ENCODE results near the gene MOB3A. TPM values are rescaled to one million over a fixed set of nuclear protein-coding genes. Genes with fewer than 3 reads are reported as not detected.
"Not testable (repeated sequence)": the region's sequence is repeated elsewhere in the genome, so short reads cannot be mapped to it uniquely, and the experiment has no call there.

The MOB3A gene
- total and polyA plus RNA-seq, 2 donors (not counting 1 experiment from before 2014, with no cell fraction given): 17.2 to 34.8 TPM

DNA sequence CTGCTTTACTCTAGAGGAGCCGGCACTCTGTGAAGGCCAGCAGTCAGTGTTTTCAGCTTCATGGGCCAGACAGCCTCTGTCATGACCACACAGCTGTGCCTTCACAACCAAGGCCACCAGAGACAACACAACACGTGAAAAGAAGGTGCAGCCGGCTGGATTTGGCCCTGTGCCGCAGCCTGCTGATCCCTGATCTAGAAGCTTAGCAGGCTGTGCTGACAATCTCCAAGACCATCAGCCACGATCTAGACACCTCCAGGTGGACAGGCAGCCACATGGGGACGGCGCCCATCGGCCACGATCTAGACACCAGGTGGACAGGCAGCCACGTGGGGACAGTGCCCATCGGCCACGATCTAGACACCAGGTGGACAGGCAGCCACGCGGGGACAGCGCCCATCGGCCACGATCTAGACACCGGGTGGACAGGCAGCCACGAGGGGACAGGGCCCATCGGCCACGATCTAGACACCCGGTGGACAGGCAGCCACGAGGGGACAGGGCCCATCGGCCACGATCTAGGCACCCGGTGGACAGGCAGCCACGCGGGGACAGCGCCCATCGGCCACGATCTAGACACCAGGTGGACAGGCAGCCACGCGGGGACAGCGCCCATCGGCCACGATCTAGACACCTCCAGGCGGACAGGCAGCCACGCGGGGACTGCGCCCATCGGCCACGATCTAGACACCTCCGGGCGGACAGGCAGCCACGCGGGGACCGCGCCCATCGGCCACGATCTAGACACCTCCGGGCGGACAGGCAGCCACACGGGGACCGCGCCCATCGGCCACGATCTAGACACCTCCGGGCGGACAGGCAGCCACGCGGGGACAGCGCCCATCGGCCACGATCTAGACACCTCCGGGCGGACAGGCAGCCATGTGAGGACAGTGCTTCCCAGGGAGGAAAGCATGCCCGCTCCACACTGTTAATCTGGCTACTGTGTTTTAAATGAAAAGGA, 35.2 kb upstream of the MOB3A start:
- Histone ChIP-seq H3K79me2 (ENCODE audit: control insufficient read depth, insufficient read depth, low read length) (peaks cover 28% of the 10 kb centered on the region), H3K36me3 (ENCODE audit: control insufficient read depth, insufficient read depth, low read length) (peaks cover 36% of the 10 kb centered on the region)
- H3K9ac ChIP-seq (ENCODE audit: insufficient read depth, low read length); H3K27ac ChIP-seq (ENCODE audit: insufficient read depth, low read length); H3K4me3 ChIP-seq (replicated peaks in 1 of 4; ENCODE audit: control extremely low read depth in 1 of 4, insufficient read depth in 1 of 4, low read depth in 3 of 4, low read length in 4 of 4); H3K4me1 ChIP-seq (ENCODE audit: control insufficient read depth, extremely low read depth, insufficient read depth, low read length); DNase-seq (ENCODE audit: low read depth in 2 of 2); H3K9me3 ChIP-seq (ENCODE audit: control insufficient read depth, insufficient read depth, low read depth, low read length); H4K20me1 ChIP-seq (ENCODE audit: control insufficient read depth, extremely low read depth, insufficient read depth, low read length); H3K27me3 ChIP-seq (ENCODE audit: control insufficient read depth, insufficient read depth, low read length); H2AFZ ChIP-seq (ENCODE audit: low read length); H3K4me2 ChIP-seq (ENCODE audit: extremely low read depth, insufficient read depth, low read length): not testable (repeated sequence)

DNA sequence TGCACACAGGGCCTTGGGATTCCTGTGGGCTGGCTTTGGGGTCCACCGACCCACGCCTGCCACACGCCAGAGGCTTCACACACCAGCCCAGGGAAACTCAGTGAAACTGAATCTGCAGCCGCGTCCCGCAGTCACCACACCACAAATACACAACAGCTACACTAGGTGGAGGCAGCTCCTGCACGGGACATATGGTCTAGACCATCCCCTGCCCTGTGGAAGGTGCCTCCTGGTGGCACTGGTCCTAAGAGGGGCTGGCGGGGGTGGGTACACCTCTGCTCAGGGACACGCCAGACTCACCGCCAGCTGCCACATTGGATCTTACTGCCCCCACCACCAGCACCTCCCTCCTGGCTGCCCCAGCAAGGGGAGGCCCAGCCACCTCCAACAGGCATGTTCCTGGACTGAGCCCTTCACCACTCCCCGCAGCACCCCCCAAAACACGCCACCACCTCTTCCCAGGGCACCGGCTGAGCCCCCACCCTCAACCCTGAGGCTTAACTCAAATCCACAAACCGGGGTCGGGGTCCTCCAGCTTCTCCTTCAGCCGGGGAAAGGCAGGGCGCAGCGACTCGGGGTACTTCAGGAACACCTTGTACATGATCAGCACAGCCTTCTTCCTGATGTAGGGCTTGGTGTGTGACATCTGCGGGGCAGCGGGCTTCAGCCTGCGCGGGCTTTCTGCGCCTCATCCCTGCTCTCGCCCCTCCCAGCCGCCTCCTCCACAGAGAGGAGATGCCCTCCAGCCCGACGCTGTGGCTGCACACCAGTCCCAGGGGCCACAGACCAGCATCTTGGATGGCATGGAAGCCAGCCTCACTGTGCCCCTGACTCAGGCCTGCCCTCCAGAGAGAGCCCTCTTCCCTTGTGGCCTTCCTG, 34.0 kb upstream of the MOB3A start:
- Histone ChIP-seq H3K4me2 (ENCODE audit: extremely low read depth, insufficient read depth, low read length) (no peak overlapping the region), H3K4me3 (replicated peaks in 1 of 4; ENCODE audit: control extremely low read depth in 1 of 4, insufficient read depth in 1 of 4, low read depth in 3 of 4, low read length in 4 of 4) (no peak overlapping the region), H3K9me3 (ENCODE audit: control insufficient read depth, insufficient read depth, low read depth, low read length) (no peaks in the 10 kb centered on the region), H3K27me3 (ENCODE audit: control insufficient read depth, insufficient read depth, low read length) (no peaks in the 10 kb centered on the region), H3K79me2 (ENCODE audit: control insufficient read depth, insufficient read depth, low read length) (peaks cover 22% of the 10 kb centered on the region), H3K4me1 (ENCODE audit: control insufficient read depth, extremely low read depth, insufficient read depth, low read length) (no peaks in the 10 kb centered on the region), H3K9ac (ENCODE audit: insufficient read depth, low read length) (no peak overlapping the region), H2AFZ (ENCODE audit: low read length) (no peak overlapping the region), H3K36me3 (ENCODE audit: control insufficient read depth, insufficient read depth, low read length) (peaks cover 34% of the 10 kb centered on the region), H3K27ac (ENCODE audit: insufficient read depth, low read length) (no peak overlapping the region), H4K20me1 (ENCODE audit: control insufficient read depth, extremely low read depth, insufficient read depth, low read length) (no peaks in the 10 kb centered on the region)
- TF ChIP-seq EZH2 (IDR thresholded peaks at IDR 0.05; ENCODE audit: low read length, missing control alignments): no peak
- TF ChIP-seq, protein P1, sequence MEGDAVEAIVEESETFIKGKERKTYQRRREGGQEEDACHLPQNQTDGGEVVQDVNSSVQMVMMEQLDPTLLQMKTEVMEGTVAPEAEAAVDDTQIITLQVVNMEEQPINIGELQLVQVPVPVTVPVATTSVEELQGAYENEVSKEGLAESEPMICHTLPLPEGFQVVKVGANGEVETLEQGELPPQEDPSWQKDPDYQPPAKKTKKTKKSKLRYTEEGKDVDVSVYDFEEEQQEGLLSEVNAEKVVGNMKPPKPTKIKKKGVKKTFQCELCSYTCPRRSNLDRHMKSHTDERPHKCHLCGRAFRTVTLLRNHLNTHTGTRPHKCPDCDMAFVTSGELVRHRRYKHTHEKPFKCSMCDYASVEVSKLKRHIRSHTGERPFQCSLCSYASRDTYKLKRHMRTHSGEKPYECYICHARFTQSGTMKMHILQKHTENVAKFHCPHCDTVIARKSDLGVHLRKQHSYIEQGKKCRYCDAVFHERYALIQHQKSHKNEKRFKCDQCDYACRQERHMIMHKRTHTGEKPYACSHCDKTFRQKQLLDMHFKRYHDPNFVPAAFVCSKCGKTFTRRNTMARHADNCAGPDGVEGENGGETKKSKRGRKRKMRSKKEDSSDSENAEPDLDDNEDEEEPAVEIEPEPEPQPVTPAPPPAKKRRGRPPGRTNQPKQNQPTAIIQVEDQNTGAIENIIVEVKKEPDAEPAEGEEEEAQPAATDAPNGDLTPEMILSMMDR (conservative IDR thresholded peaks at IDR 0.05 in 1 of 2, IDR thresholded peaks at IDR 0.05 in 1 of 2; ENCODE audit: low read depth in 1 of 2, low read length in 2 of 2): no peak
- no peak for DNase-seq (ENCODE audit: low read depth in 2 of 2)

DNA sequence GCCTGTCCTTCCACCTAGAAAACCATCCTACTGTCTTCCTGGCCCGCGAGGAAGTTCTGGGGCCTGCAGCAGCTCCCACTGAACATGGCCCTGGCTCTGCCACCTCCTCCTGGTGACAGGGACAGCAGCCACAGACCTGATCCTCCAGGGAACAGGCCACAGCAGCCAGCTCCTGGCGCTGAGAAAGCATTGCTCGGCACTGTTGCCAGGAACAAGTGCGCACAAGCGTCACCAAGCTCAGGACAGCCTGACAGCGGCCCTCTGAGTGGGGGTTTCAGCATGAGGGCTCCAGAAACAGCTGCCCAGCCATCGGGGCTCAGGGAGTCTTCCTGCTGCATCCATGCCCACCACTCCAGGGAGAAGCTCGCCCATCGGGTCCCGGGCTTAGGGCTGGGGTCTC, 33.4 kb upstream of the MOB3A start:
- Histone ChIP-seq H3K4me3 (replicated peaks in 1 of 4; ENCODE audit: control extremely low read depth in 1 of 4, insufficient read depth in 1 of 4, low read depth in 3 of 4, low read length in 4 of 4) (no peak overlapping the region), H3K79me2 (ENCODE audit: control insufficient read depth, insufficient read depth, low read length) (peaks cover 22% of the 10 kb centered on the region), H4K20me1 (ENCODE audit: control insufficient read depth, extremely low read depth, insufficient read depth, low read length) (no peaks in the 10 kb centered on the region), H3K4me2 (ENCODE audit: extremely low read depth, insufficient read depth, low read length) (no peak overlapping the region), H3K36me3 (ENCODE audit: control insufficient read depth, insufficient read depth, low read length) (peaks cover 34% of the 10 kb centered on the region), H3K9me3 (ENCODE audit: control insufficient read depth, insufficient read depth, low read depth, low read length) (no peaks in the 10 kb centered on the region), H2AFZ (ENCODE audit: low read length) (no peak overlapping the region), H3K27me3 (ENCODE audit: control insufficient read depth, insufficient read depth, low read length) (no peaks in the 10 kb centered on the region), H3K4me1 (ENCODE audit: control insufficient read depth, extremely low read depth, insufficient read depth, low read length) (no peaks in the 10 kb centered on the region), H3K27ac (ENCODE audit: insufficient read depth, low read length) (no peak overlapping the region), H3K9ac (ENCODE audit: insufficient read depth, low read length) (no peak overlapping the region)
- no peak for DNase-seq (ENCODE audit: low read depth in 2 of 2)
- TF ChIP-seq, protein P1 (conservative IDR thresholded peaks at IDR 0.05 in 1 of 2, IDR thresholded peaks at IDR 0.05 in 1 of 2; ENCODE audit: low read depth in 1 of 2, low read length in 2 of 2): no peak
- no peak for TF ChIP-seq EZH2 (IDR thresholded peaks at IDR 0.05; ENCODE audit: low read length, missing control alignments)
